GM12878 (cell line): ENCODE measurements around the gene PLPPR2. TPM values are rescaled to one million over a fixed set of nuclear protein-coding genes. Genes with fewer than 3 reads are reported as not detected.
A peak's percentile ranks its signal among the peaks of the same experiment; 100 is the strongest.

Source experiments
- ASH2L ChIP-seq: fragments of 300-600, 200-600 bp; sonication (generic); IDR thresholded peaks from 2 replicates; pipeline ENCODE4 v1.6.1; 2017; ENCODE audit warnings: low read depth, mild to moderate bottlenecking, borderline replicate concordance
- CEBPB ChIP-seq, 2 experiments: fragments of 150-350 bp in 1 of 2; IDR thresholded peaks; 2 replicates each; pipeline ENCODE4 v1.6.1; 2012 to 2014; ENCODE audit warnings: low read depth in 2 of 2, low read length in 2 of 2, borderline replicate concordance in 1 of 2, inconsistent platforms in 1 of 2
- CHD1 ChIP-seq: IDR thresholded peaks from 2 replicates; pipeline ENCODE4 v1.6.1; 2012; ENCODE audit warnings: low read depth, low read length, improper control_type of control experiment
- CUX1 ChIP-seq: IDR thresholded peaks from 2 replicates; pipeline ENCODE4 v1.6.1; 2012; ENCODE audit warnings: improper control_type of control experiment, low read depth, low read length; ENCODE audit not compliant: insufficient replicate concordance
- DPF2 ChIP-seq: fragments of 450-650 bp; IDR thresholded peaks from 2 replicates; pipeline ENCODE4 v1.6.1; 2017; ENCODE audit warnings: mild to moderate bottlenecking
- ETV6 ChIP-seq, 2 experiments: fragments of 450-650 bp in 1 of 2; IDR thresholded peaks in 1 of 2; conservative IDR thresholded peaks in 1 of 2; 2 replicates each; pipeline ENCODE4 v1.6.1; 2014; ENCODE audit warnings: antibody characterized with exemption in 1 of 2, borderline replicate concordance in 1 of 2, low read depth in 1 of 2, mild to moderate bottlenecking in 1 of 2, moderate library complexity in 1 of 2
- FOS ChIP-seq: IDR thresholded peaks from 3 replicates; pipeline ENCODE4 v1.6.1; 2011; ENCODE audit warnings: borderline replicate concordance; ENCODE audit not compliant: insufficient read length; ENCODE audit errors: extremely low read depth
- IKZF2 ChIP-seq, 2 experiments: fragments of 450-650 bp; IDR thresholded peaks; 2 replicates each; pipeline ENCODE4 v1.6.1; 2017; ENCODE audit warnings: mild to moderate bottlenecking in 2 of 2, moderate library complexity in 2 of 2
- KLF5 ChIP-seq: fragments of 450-650 bp; IDR thresholded peaks from 2 replicates; pipeline ENCODE4 v1.6.1; 2014; ENCODE audit warnings: mild to moderate bottlenecking; ENCODE audit not compliant: partially characterized antibody
- MEF2B ChIP-seq: fragments of 450-650 bp; IDR thresholded peaks from 2 replicates; pipeline ENCODE4 v1.6.1; 2018; ENCODE audit warnings: mild to moderate bottlenecking, moderate library complexity; ENCODE audit not compliant: partially characterized antibody, poor library complexity, severe bottlenecking
- NBN ChIP-seq: fragments of 450-650 bp; IDR thresholded peaks from 2 replicates; pipeline ENCODE4 v1.6.1; 2016
- POLR2A ChIP-seq: IDR thresholded peaks from 2 replicates; pipeline ENCODE4 v1.6.1; 2011; ENCODE audit warnings: low read depth, mild to moderate bottlenecking, low read length
- SMARCA5 ChIP-seq: fragments of 450-650 bp; IDR thresholded peaks from 2 replicates; pipeline ENCODE4 v1.6.1; 2017; ENCODE audit warnings: mild to moderate bottlenecking
- SPI1 ChIP-seq: IDR thresholded peaks from 2 replicates; pipeline ENCODE4 v1.6.1; 2011; ENCODE audit warnings: low read depth, mild to moderate bottlenecking, low read length, moderate library complexity, borderline replicate concordance; ENCODE audit not compliant: insufficient read depth
- TAF1 ChIP-seq: IDR thresholded peaks from 2 replicates; pipeline ENCODE4 v1.6.1; 2011; ENCODE audit warnings: mild to moderate bottlenecking, low read depth, low read length, borderline replicate concordance
- ZBED1 ChIP-seq: IDR thresholded peaks from 2 replicates; pipeline ENCODE4 v1.6.1; 2016; ENCODE audit warnings: borderline replicate concordance
- polyA plus RNA-seq, 11 experiments: library from polyadenylated mRNA; depleted of rRNA in 4 of 11; unstranded in 6 of 11; stranded (reverse) in 5 of 11; fragments of >200 nt; fragmentation: Nextera tagmentation in 4 of 11; fragmentation: Illumina TruSeq in 1 of 11; extraction: Ambion mirVana in 4 of 11; extraction: Trizol in 1 of 11; gene quantifications; 1 replicate in 1 of 11; 2 replicates in 10 of 11; pipeline versions ENCODE4 v1.2.1 to v1.2.3, GENCODE V29; 2011 to 2016; ENCODE audit warnings: inconsistent platforms in 2 of 11, missing spikeins in 2 of 11, low read depth in 1 of 11
- total RNA-seq, 4 experiments: library from RNA; depleted of rRNA in 3 of 4; stranded (reverse); fragments of >200 nt in 3 of 4; fragmentation: Illumina TruSeq in 1 of 4; extraction: Trizol in 1 of 4; gene quantifications; 2 replicates each; pipeline versions ENCODE4 v1.2.1 to v1.2.3, GENCODE V29; 2013 to 2021
- TF ChIP-seq, protein P1 (sequence below): fragments of 450-650 bp; IDR thresholded peaks from 2 replicates; pipeline ENCODE4 v1.6.1; 2014; ENCODE audit warnings: mild to moderate bottlenecking
- TF ChIP-seq, protein P2 (sequence below): fragments of 450-650 bp; IDR thresholded peaks from 2 replicates; pipeline ENCODE4 v1.6.1; 2017; ENCODE audit warnings: mild to moderate bottlenecking, moderate library complexity

PLPPR2 gene
- total and polyA plus RNA-seq, 10 of the 15 experiments (the other 5 are each of a cell fraction or from before 2014, with no cell fraction given) = 0.09 to 2.8 (median 0.70) TPM

GRCh38 chr19:11346104-11346940 is 8.9 kb upstream of the PLPPR2 start, which contains the start of the genes CCDC159 and TMEM205 (continued):
- TF ChIP-seq CUX1 = peak; percentile 50
- no peak for TF ChIP-seq ASH2L
- TF ChIP-seq SPI1 = peak; percentile 32; the same call in 1 of the 2 replicates
- peak in 1 of 2 experiments; percentile 34; a peak in 1 of 4 replicates for TF ChIP-seq IKZF2 (IDR thresholded peaks at IDR 0.05)
- peak; percentile 53 for TF ChIP-seq FOS
- TF ChIP-seq NBN = peak; percentile 29; the same call in 1 of the 2 replicates
- TF ChIP-seq POLR2A = peak; percentile 69
- TF ChIP-seq MEF2B = peak; percentile 14
- peak; percentile 61; the same call in 1 of the 2 replicates for TF ChIP-seq SMARCA5
- peak; percentile 13; the same call in 1 of the 2 replicates for TF ChIP-seq DPF2
- TF ChIP-seq ETV6 (conservative IDR thresholded peaks at IDR 0.05 in 1 of 2, IDR thresholded peaks at IDR 0.05 in 1 of 2; ENCODE audit: borderline replicate concordance in 1 of 2, low read depth in 1 of 2) = no peak
- TF ChIP-seq CEBPB (IDR thresholded peaks at IDR 0.05; ENCODE audit: borderline replicate concordance in 1 of 2, low read depth in 2 of 2, low read length in 2 of 2) = peak in 1 of 2 experiments; percentile 79; a peak in 2 of 4 replicates
- TF ChIP-seq, protein P1, sequence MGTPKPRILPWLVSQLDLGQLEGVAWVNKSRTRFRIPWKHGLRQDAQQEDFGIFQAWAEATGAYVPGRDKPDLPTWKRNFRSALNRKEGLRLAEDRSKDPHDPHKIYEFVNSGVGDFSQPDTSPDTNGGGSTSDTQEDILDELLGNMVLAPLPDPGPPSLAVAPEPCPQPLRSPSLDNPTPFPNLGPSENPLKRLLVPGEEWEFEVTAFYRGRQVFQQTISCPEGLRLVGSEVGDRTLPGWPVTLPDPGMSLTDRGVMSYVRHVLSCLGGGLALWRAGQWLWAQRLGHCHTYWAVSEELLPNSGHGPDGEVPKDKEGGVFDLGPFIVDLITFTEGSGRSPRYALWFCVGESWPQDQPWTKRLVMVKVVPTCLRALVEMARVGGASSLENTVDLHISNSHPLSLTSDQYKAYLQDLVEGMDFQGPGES = peak; percentile 87; the same call in 1 of the 2 replicates
- TF ChIP-seq, protein P2, sequence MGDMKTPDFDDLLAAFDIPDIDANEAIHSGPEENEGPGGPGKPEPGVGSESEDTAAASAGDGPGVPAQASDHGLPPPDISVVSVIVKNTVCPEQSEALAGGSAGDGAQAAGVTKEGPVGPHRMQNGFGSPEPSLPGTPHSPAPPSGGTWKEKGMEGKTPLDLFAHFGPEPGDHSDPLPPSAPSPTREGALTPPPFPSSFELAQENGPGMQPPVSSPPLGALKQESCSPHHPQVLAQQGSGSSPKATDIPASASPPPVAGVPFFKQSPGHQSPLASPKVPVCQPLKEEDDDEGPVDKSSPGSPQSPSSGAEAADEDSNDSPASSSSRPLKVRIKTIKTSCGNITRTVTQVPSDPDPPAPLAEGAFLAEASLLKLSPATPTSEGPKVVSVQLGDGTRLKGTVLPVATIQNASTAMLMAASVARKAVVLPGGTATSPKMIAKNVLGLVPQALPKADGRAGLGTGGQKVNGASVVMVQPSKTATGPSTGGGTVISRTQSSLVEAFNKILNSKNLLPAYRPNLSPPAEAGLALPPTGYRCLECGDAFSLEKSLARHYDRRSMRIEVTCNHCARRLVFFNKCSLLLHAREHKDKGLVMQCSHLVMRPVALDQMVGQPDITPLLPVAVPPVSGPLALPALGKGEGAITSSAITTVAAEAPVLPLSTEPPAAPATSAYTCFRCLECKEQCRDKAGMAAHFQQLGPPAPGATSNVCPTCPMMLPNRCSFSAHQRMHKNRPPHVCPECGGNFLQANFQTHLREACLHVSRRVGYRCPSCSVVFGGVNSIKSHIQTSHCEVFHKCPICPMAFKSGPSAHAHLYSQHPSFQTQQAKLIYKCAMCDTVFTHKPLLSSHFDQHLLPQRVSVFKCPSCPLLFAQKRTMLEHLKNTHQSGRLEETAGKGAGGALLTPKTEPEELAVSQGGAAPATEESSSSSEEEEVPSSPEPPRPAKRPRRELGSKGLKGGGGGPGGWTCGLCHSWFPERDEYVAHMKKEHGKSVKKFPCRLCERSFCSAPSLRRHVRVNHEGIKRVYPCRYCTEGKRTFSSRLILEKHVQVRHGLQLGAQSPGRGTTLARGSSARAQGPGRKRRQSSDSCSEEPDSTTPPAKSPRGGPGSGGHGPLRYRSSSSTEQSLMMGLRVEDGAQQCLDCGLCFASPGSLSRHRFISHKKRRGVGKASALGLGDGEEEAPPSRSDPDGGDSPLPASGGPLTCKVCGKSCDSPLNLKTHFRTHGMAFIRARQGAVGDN = peak; percentile 26; the same call in 1 of the 2 replicates
- TF ChIP-seq CHD1 = no peak
- no peak for TF ChIP-seq ZBED1
- peak; percentile 51; the same call in 1 of the 2 replicates for TF ChIP-seq TAF1
- peak; percentile 50 for TF ChIP-seq KLF5
